Measurements from ENCODE around the gene ASTN1. TPM values are rescaled to one million over a fixed set of nuclear protein-coding genes. Genes with fewer than 3 reads are reported as not detected.

The ASTN1 gene
- total RNA-seq, 2 experiments from 2014 or later = not detected

DNA sequence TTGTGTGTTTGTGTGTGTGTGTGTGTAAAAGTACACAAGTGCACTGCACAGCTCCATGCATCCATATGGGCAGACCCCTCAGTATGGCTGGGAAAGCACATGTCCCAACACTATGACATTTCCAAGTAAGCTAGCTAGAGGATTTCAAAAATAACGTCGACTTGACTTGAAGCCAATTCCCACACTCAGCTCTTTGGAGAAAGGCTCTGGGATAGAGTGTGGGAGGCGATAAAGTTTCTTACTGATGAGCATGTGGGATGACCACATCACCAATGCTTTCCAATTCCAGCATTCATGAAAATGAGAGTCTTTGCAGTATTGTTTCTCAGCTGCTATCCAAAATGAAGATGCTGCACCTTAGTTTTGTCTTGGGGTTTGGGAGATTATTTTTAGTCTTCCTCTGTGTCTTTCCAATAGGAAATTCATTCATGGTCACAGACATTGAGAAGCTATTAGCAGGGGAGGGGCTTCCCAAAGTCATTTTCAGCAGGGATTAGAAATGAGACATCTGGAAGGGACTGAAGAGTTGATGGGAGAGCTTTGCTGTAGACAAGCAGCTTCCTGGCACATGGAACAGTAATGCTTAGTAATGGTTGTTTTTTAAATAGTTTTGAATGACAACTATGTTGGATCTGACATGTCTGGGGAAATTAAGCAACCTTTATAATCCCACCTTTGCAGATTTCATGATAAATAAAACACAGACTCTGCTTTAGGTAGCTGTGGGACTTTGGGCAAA, 143.5 kb downstream of the ASTN1 start:
- POLR2A ChIA-PET = no interaction called here
- DNase-seq (no peak), ATAC-seq (ENCODE audit: low read depth) (no peak)
- Mint-ChIP-seq H3K4me3 (no peak overlapping the region), H3K9me3 (no peaks in the 10 kb centered on the region), H3K4me1 (no peaks in the 10 kb centered on the region), H3K36me3 (no peaks in the 10 kb centered on the region), H3K27me3 (no peaks in the 10 kb centered on the region), H3K27ac (no peak overlapping the region)

DNA sequence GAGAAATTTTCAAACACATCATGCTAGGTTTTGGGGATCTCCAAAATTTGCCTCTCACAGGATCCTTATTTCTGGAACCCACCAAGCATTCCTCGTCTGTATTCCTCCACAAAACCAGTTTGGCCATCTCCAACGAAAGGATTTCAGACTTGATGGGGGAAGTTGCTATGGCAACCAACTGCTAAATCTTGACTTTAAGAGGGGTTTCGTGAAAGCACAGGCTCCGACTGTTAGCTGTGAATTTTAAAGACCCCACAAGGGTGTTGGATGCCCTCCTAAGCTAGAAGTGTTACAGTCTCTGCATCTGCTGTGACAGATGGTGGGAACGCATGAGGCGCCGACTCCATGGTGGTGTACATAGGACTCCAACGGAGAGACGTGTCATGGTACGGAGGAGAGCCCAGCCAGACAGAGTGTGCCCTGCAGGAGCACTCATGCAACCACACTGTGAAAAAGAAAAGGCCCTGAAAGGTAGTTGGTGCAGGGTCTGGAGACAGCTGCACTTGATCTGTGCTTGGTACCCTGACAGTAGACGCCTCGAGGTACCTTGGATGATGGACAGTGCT, 147.1 kb downstream of the ASTN1 start:
- DNase-seq = no peak
- no peaks in the 10 kb centered on the region for H3K4me1 Mint-ChIP-seq
- no peaks in the 10 kb centered on the region for H3K9me3 Mint-ChIP-seq
- no peaks in the 10 kb centered on the region for H3K27me3 Mint-ChIP-seq
- H3K36me3 Mint-ChIP-seq = no peaks in the 10 kb centered on the region
- ATAC-seq (ENCODE audit: low read depth) = no peak
- no peak overlapping the region for H3K27ac Mint-ChIP-seq
- H3K4me3 Mint-ChIP-seq = no peak overlapping the region
- POLR2A ChIA-PET = no interaction called here

DNA sequence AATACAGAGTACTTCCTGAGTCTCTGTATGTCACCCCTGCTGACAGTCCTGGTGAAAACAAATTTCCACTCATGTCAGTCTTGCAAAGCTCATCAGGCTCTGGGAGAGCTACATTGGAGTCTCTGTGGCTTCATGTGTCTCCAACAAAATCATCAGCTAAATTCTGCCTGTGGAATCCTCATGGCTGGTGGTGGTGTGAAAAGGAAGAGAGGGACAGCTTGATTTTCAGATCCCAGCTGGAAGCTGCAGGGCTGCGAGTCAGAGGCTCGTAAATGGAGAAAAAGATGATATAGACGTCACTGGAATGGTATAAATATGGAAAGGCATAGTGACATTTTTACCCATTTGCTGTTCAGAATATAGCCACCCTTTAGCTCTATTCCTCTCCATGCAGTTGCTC, 150.2 kb downstream of the ASTN1 start:
- no peak overlapping the region for H3K27ac Mint-ChIP-seq
- no peaks in the 10 kb centered on the region for H3K9me3 Mint-ChIP-seq
- H3K36me3 Mint-ChIP-seq = no peaks in the 10 kb centered on the region
- DNase-seq (no peak), ATAC-seq (ENCODE audit: low read depth) (no peak)
- POLR2A ChIA-PET = no interaction called here
- H3K4me3 Mint-ChIP-seq = no peak overlapping the region
- no peaks in the 10 kb centered on the region for H3K27me3 Mint-ChIP-seq
- no peaks in the 10 kb centered on the region for H3K4me1 Mint-ChIP-seq

DNA sequence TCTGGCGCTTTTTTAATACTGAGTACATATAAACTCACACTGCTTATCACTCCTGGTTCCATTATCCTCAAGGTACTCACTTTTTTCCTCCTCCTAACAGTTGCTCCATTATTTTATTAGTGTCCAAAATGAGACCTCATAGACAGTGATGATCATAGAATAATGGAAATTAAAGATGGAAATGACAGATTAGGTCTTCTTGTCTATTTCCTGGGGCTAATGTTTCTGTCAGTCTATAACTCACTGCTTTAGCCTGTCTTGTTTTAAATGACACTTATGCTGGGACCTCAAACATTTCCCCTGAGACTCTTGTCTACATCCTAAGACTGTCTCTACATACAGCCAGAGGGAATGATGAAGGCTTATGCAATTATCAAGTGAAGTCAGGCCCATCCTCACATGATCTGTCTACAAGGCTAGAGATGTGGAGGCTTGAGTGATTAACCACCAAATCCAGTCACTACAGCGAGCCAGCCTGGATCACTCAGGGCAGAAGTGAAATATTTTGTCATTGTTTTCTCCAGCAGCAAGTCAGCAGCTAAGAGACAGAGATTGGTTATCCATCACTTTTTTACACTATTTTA, 152.1 kb downstream of the ASTN1 start:
- no peaks in the 10 kb centered on the region for H3K4me1 Mint-ChIP-seq
- H3K36me3 Mint-ChIP-seq = no peaks in the 10 kb centered on the region
- DNase-seq (no peak), ATAC-seq (ENCODE audit: low read depth) (no peak)
- H3K9me3 Mint-ChIP-seq = no peaks in the 10 kb centered on the region
- no peak overlapping the region for H3K4me3 Mint-ChIP-seq
- POLR2A ChIA-PET = no interaction called here
- H3K27ac Mint-ChIP-seq = no peak overlapping the region
- H3K27me3 Mint-ChIP-seq = no peaks in the 10 kb centered on the region

DNA sequence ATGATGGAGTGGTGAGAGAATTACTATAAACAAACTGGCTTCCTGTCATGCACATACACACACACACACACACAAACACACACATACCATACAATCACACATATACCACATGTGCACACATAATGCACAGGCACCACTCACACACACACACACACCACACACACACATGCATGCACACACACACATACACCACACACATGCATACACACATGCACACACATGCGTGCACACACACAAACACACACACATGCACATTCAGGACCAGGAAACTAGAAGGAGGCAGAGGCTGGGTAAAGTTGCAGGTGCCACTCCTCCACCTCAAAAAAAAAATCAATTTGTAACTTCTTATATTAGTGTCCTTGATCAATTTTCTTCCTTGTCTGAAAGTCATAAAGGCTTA, 153.0 kb downstream of the ASTN1 start:
- POLR2A ChIA-PET = no interaction called here
- H3K27me3 Mint-ChIP-seq = no peaks in the 10 kb centered on the region
- no peaks in the 10 kb centered on the region for H3K36me3 Mint-ChIP-seq
- no peak overlapping the region for H3K4me3 Mint-ChIP-seq
- DNase-seq = no peak
- H3K4me1 Mint-ChIP-seq = no peaks in the 10 kb centered on the region
- ATAC-seq (ENCODE audit: low read depth) = no peak
- H3K9me3 Mint-ChIP-seq = no peaks in the 10 kb centered on the region
- no peak overlapping the region for H3K27ac Mint-ChIP-seq

DNA sequence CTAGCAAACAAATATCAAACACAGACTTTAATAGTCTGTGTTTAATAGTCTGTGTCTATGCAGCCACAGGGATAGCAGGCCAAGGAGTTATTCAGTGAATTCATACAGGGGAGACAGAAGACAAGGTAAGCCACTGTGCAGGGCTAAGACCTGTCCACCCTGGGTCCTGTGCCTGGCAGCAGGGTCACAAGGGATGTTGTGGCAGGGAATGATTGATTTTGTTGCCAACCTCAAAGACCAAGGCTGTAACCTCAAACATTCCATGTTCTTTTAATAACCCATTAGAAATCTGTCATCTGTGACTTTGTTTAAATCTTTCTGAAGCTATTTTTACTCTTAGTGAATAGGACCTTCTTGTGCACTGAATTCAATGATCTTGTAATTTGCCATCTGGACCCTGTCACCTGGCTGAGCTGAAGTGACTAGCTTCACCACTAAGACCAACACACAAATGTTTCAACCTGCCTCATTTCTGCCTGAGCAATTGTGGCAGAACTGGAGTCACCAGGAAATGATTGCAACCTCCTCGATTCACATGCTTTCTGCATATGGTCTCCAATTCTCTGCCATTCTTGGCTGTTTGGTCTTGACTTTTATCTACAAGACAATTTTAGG, 154.2 kb downstream of the ASTN1 start:
- no peak overlapping the region for H3K4me3 Mint-ChIP-seq
- H3K36me3 Mint-ChIP-seq = no peaks in the 10 kb centered on the region
- H3K27ac Mint-ChIP-seq = no peak overlapping the region
- DNase-seq (no peak), ATAC-seq (ENCODE audit: low read depth) (no peak)
- POLR2A ChIA-PET = no interaction called here
- no peaks in the 10 kb centered on the region for H3K4me1 Mint-ChIP-seq
- H3K9me3 Mint-ChIP-seq = no peaks in the 10 kb centered on the region
- no peaks in the 10 kb centered on the region for H3K27me3 Mint-ChIP-seq

DNA sequence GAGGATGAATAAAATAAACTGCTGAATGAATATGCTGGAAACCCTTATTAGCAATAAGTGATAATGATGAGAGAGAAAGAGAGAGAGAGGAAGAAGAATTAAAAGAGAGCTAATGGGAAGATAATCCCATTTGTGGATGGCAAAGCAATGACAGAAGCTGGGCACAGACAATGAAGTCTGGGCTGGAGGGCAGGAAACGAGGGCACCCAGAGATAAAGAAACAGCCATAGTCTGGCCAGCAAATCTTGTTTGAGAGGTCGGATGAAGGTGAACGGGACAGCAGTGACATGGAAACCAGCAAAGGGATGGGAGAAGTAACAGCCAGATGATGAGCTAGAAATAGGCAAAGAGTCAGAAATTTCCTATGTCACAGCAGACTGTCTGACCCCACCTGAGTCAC, 155.9 kb downstream of the ASTN1 start:
- Mint-ChIP-seq H3K27me3 (no peaks in the 10 kb centered on the region), H3K27ac (no peak overlapping the region), H3K4me3 (no peak overlapping the region), H3K36me3 (no peaks in the 10 kb centered on the region), H3K4me1 (no peaks in the 10 kb centered on the region), H3K9me3 (no peaks in the 10 kb centered on the region)
- no peak for ATAC-seq (ENCODE audit: low read depth)
- DNase-seq = no peak
- POLR2A ChIA-PET = no interaction called here

DNA sequence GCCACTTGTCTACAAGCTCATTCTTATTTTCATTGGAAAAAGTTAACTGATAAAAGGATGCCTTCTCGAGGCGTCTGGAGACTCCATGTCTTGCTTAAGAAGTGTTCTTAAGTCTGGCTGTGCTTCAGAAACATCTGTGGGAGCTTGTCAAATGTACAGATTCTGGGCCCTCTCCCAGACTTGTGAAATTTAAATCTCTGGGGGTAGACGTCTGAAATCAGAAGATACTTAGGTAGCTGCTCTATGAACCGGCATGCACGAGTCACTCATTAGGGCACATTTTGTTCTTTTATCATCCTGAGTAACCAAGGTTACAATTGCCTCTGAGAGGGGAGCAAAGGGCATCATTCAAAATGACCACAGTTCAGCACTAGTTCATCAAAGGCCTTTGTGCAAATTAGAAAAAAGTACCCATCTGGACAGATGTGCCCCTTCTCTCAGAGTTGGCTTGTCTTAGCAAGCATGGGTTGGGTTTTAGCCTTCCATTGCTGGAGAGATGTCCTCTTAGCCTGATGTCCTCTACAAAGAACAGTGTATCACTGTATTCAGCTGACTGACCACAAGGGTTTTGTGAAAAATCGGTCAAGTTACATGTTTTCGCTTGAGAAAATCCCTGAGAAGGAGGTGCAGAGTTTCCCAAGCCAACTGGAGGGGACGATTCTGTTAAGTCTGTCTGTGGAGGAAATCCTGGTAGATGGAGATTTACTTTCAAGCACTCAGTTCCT, 156.9 kb downstream of the ASTN1 start:
- Mint-ChIP-seq H3K4me1 (no peaks in the 10 kb centered on the region), H3K36me3 (no peaks in the 10 kb centered on the region), H3K4me3 (no peak overlapping the region), H3K27me3 (no peaks in the 10 kb centered on the region), H3K9me3 (no peaks in the 10 kb centered on the region), H3K27ac (no peak overlapping the region)
- no peak for ATAC-seq (ENCODE audit: low read depth)
- DNase-seq = no peak
- POLR2A ChIA-PET = no interaction called here

DNA sequence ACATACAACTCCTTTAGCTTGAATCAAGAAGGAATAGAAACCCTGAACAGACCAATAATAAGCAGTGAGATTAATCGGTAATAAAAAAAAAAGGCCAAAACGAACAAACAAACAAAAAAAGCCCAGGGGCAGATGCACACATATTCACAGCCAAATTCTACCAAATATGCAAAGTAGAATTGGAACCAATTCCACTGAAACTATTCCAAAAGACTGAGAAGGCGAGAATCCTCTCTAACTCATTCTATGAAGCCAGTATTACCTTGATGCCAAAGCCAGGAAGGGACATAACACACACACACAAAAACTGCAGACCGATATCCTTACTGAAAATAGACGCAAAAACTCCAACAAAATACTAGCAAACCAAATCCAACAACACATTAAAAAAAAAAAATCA, 161.6 kb downstream of the ASTN1 start:
- no peak overlapping the region for H3K27ac Mint-ChIP-seq
- no peak for DNase-seq
- no peaks in the 10 kb centered on the region for H3K36me3 Mint-ChIP-seq
- POLR2A ChIA-PET = no interaction called here
- no peak for ATAC-seq (ENCODE audit: low read depth)
- H3K27me3 Mint-ChIP-seq = no peaks in the 10 kb centered on the region
- H3K9me3 Mint-ChIP-seq = no peaks in the 10 kb centered on the region
- no peaks in the 10 kb centered on the region for H3K4me1 Mint-ChIP-seq
- H3K4me3 Mint-ChIP-seq = no peak overlapping the region

DNA sequence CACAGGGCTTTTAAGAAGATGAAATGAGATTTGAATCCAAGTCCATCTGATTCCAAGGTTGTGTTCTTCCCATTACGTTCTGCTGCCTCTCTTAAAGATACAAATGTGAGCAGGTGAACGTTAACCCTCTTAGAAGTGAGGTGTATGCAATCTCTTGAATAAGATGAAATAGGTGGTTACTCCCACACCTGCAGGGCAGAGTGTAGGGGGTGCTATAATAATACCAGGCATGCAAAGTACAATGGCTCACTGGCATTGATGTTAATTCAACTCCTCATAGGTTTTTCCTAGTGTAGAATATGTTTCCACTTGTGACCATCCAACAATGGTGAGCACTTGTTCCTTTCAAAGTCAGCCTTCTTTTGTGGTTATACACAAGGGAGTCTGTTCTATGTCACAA, 163.0 kb downstream of the ASTN1 start:
- no peak overlapping the region for H3K27ac Mint-ChIP-seq
- POLR2A ChIA-PET = no interaction called here
- ATAC-seq (ENCODE audit: low read depth) = no peak

DNA sequence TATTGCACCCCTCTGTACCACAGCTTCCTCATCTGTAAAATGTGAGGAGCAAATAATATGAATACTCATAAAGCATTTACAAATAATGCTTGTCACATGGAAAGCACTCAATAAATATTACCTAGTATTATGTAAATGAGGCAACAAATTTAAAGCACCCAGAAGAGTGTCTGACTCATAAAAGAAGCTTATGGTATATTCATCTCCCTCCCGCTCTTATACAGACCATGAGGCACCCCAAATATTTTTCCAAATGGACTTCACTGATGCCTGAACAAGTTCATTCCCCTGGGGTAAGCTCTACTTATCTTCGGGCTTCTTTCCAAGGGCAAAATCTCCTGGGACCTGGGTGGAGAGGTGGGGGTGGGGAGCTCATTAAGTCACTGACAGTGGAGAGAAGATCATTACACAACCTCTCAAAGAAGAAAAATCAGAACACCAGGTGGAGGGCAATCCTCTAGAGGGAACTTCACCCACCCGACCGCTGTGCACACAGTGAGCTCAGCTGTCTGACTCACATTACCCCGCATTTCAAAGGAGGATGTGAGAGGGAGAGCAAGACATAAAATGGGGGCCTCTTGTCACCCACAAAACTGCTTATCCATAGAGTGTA, 166.2 kb downstream of the ASTN1 start:
- Mint-ChIP-seq H3K27me3 (no peaks in the 10 kb centered on the region), H3K4me3 (no peak overlapping the region), H3K9me3 (peaks cover 2% of the 10 kb centered on the region), H3K27ac (no peak overlapping the region), H3K36me3 (no peaks in the 10 kb centered on the region), H3K4me1 (no peaks in the 10 kb centered on the region)
- ATAC-seq (ENCODE audit: low read depth) = no peak
- no peak for DNase-seq
- POLR2A ChIA-PET = no interaction called here

More for the DNA sequence above, 163.0 kb downstream of the ASTN1 start:
- Mint-ChIP-seq H3K9me3 (peaks cover 2% of the 10 kb centered on the region), H3K4me1 (no peaks in the 10 kb centered on the region), H3K4me3 (no peak overlapping the region), H3K27me3 (no peaks in the 10 kb centered on the region), H3K36me3 (no peaks in the 10 kb centered on the region)
- no peak for DNase-seq

DNA sequence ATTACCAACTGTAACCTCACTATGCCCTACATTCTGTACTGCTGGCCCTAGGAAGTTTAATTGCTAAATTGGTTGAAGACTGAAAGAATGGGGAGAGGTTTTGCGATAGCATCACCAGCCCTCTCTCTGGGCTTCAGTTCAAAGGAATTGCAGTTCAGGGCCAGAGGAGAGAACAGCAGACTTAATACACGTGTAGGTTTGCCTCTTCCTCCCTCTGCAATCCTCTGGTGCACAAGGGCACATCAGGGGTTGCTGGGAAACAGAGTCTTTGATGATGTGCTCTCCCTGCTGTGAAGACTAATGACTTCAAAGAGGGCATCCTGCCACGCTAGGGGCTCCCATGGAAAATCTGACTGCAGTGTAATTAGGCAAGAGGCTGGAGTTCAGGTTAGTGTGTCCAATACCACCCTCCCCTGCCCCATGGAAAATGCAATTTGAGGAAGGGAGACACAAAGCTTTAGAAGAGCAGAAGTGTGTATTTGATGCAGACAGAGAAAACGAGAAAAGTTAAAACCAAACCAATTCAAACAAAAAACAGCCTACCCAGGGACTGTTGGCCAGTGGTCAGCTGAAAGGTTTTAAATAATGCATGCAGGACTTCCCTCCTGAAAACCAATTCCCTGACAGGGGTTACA, 167.9 kb downstream of the ASTN1 start:
- Mint-ChIP-seq H3K27ac (no peak overlapping the region), H3K27me3 (no peaks in the 10 kb centered on the region), H3K4me1 (no peaks in the 10 kb centered on the region), H3K36me3 (no peaks in the 10 kb centered on the region), H3K4me3 (no peak overlapping the region), H3K9me3 (peaks cover 2% of the 10 kb centered on the region)
- POLR2A ChIA-PET = no interaction called here
- DNase-seq (no peak), ATAC-seq (ENCODE audit: low read depth) (no peak)

Data from activated naive CD8-positive, alpha-beta T cell treated with anti-CD3 and anti-CD28 coated beads, Interleukin-2, amount 10 ng/mL, durations not matched to agents 7 days and 5 days (primary cell).